Epithelial cell of esophagus (primary cell): ENCODE data around the gene P4HB.
A peak's percentile ranks its signal among the peaks of the same experiment; 100 is the strongest.
"Not testable (repeated sequence)": the region's sequence is repeated elsewhere in the genome, so short reads cannot be mapped to it uniquely, and the experiment has no call there.

Experiments used
- DNase-seq: peaks from one replicate; pipeline ENCODE4 v3.0.0; 2010; ENCODE audit warnings: low read depth
- H3K4me3 ChIP-seq: 2 replicates; pipeline ENCODE4 v1.5.1; 2011; ENCODE audit warnings: mild to moderate bottlenecking, low read length, control low read depth
- TF ChIP-seq, protein P1 (sequence below): IDR thresholded peaks from 2 replicates; pipeline ENCODE4 v1.5.1; 2011; ENCODE audit warnings: low read depth, mild to moderate bottlenecking, low read length, control low read depth, inconsistent platforms; ENCODE audit not compliant: insufficient read depth; ENCODE audit errors: missing control alignments

P4HB gene

DNA sequence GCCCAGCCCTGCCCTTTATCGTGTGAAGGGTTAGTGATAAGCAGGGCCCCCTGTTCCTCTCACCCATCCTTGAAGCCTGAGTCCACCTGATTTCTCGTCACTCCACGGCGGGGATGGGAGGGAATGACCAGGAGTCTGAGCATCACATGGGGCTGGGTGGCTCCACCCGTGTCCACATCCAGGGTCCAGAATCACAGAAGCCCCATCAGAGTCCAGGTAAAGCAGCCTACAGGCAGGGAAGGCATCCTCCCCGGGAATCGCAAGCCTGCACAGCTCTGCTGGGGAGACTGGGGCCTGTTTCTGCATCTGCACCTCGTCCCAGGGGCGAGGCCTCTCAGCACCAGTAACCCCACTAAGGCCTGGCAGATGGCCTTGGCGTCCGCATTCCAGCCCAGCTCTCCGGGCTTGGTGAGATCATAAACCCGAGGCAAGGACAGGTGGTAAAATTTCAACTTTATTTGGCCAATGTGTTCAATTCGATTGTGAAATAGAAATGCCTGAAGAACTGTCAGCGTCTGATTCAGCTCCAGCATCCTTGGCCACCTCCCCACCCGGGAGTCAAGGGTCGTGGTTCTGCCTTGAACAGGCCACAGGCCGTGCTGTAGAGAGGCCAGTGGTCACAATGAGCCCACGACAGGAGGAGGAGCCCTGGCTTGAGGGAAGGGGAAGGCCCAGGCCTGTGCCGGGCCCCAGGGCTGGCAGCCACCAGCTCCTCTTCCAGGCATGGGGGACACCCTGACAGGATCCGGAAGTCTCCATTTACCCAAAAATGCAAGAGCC is 17.4 kb downstream of the P4HB start:
- TF ChIP-seq, protein P1, sequence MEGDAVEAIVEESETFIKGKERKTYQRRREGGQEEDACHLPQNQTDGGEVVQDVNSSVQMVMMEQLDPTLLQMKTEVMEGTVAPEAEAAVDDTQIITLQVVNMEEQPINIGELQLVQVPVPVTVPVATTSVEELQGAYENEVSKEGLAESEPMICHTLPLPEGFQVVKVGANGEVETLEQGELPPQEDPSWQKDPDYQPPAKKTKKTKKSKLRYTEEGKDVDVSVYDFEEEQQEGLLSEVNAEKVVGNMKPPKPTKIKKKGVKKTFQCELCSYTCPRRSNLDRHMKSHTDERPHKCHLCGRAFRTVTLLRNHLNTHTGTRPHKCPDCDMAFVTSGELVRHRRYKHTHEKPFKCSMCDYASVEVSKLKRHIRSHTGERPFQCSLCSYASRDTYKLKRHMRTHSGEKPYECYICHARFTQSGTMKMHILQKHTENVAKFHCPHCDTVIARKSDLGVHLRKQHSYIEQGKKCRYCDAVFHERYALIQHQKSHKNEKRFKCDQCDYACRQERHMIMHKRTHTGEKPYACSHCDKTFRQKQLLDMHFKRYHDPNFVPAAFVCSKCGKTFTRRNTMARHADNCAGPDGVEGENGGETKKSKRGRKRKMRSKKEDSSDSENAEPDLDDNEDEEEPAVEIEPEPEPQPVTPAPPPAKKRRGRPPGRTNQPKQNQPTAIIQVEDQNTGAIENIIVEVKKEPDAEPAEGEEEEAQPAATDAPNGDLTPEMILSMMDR, result no peak
- no peak overlapping the region for H3K4me3 ChIP-seq
- DNase-seq, result peak; percentile 48

DNA sequence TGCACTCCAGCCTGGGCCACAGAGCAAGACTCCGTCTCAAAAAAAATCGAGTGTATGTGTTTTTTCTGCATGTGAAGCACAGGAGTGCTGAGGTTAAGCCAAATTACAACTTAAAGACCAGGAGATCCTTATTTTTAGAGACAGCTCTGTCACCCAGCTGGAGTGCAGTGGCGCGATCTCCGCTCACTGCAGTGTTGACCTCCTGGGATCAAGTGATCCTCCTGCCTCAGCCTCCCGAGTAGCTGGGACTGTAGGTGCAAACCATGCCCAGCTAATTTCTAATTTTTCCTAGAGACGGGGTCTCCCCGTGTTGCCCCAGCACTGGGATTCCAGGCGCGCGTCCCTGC is 18.0 kb downstream of the P4HB start:
- DNase-seq, result no peak
- TF ChIP-seq, protein P1, result no peak
- no peak overlapping the region for H3K4me3 ChIP-seq

DNA sequence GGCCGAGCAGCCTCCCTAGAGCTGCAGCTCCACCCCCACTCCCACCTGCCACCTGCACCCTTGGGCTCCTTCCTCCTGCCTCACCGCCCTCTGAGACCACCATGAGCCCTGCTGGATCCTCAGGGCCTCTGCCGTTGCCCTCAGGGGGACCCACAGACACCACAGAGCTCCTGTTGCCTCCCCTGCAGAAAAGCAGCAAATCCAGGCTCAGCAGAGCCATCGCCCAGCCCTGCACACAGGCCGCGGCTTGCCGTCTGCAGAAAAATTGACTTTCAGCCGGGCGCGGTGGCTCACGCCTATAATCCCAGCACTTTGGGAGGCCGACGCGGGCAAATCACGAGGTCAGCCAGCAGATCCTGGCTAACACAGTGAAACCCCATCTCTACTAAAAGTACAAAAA is 18.5 kb downstream of the P4HB start:
- DNase-seq, result peak; percentile 48
- TF ChIP-seq, protein P1, result no peak
- H3K4me3 ChIP-seq, result peak overlapping the region; percentile 21

DNA sequence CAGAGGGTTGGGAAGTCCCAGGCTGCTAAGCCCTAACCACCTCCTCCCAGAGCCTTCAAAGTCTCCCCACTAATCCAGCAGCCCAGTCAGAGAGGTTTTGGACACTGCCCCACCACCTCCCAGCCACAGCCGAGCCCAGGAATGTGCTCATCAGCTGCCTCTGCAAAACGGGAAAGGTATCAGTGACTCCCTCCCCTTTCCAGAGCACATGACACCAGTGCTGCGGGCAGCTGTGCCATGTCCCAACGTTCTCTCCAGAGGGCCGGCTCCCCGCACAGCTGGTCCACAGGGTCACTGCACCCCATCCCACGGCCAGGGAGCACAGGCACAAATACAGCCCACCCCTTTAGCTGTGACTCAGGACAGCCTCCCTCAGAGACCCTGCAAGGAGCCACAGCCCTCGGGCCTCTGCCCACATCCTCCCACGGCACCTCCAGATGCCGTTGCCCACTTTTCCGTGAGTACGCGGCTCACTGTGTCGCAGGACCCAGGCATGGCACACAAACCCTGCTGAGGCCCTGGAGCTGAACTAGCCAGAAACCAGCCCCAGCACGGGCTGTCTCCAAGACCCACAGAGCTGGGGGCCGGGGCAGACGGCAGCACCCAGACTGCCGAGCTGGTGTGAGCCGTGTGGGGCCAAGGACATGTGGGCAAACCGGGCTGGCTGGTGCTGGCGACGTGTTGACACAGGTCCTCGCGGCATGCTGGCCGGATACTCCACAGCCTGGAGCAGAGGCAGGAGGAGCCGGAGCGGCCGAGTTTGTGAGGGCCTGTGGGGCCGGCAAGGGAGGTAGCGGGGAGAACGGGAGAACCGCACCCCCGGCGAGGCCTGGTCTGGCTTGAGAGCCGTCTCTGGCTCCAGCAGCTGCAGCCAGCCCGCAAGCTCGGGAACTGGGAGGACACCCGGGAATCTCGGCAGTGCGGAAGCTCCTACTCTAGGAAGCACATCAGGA is 19.2 kb downstream of the P4HB start:
- H3K4me3 ChIP-seq, result peak overlapping the region; percentile 24
- TF ChIP-seq, protein P1, result no peak
- peak; percentile 95 for DNase-seq

DNA sequence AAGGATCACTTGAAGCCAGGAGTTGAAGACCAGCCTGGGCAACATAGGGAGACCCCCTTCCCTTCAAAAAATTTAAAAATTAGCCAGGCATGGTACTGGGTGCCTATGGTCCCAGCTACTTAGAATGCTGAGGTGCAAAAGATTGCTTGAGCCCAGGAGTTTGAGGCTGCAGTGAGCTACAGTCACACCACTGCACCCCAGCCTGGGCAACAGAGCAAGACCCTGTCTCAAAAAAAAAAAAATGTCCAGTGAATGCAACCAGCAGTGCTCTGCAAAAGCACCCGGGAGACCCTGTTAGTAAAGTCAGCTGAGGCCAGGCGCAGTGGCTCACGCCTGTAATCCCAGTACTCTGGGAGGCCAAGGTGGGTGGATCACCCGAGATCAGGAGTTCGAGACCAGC is 20.3 kb downstream of the P4HB start:
- H3K4me3 ChIP-seq, DNase-seq: not testable (repeated sequence)

DNA sequence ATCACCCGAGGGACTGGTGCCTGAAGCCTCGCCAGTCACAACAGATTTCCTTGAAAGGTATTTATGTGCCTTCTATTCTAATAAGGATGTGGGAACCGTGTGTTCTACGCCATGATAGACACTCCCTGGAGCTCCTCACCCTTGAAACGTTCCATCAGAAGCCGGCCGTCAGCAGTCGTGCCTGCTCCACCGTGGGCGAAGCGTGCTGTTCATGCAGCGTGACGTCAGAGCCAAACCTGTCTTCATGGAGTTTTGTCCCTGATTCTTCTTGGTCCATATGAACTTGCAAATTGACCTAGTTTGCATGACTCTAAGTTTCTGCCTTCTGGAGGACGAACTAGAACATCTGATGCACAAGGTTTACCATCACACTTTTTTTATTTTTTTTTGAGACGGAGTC is 21.0 kb downstream of the P4HB start:
- no peak overlapping the region for H3K4me3 ChIP-seq
- TF ChIP-seq, protein P1, result no peak
- DNase-seq, result no peak

DNA sequence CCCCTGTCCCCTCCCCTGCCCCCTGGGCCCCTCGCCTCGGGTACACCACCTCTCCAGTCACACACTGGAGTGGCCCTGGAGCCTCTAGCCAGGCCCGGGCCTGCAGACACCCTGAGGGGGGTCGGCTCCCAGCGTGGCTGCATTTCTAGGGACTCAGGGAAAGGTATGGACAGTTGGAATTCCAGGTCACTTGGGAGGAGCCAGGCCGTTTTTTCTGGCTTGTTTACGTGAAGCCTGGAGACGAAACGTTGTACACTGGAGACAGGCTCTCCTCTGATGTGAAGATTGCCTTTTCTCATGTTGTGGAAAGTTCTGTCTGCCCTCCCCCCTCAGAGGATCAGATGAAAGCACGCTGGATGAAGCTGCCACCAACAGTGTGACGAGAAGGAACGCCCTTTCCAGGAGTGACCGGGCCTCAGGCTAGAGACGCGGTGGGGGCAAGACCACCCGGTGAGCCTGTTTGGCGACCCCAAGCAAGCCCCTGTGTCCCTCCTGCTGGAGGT is 21.5 kb downstream of the P4HB start:
- TF ChIP-seq, protein P1, result no peak
- no peak overlapping the region for H3K4me3 ChIP-seq
- no peak for DNase-seq
